DMS53 treated with DMSO at 0.1 percent for 48 hours (cell line): ENCODE data around the gene ORAI2.
A peak's percentile ranks its signal among the peaks of the same experiment; 100 is the strongest.

Source experiments
- DNase-seq: peaks from one replicate; lab custom pipeline; 2025; ENCODE audit not compliant: unreplicated experiment; lab: John Stamatoyannopoulos, UW

ORAI2 gene

DNA sequence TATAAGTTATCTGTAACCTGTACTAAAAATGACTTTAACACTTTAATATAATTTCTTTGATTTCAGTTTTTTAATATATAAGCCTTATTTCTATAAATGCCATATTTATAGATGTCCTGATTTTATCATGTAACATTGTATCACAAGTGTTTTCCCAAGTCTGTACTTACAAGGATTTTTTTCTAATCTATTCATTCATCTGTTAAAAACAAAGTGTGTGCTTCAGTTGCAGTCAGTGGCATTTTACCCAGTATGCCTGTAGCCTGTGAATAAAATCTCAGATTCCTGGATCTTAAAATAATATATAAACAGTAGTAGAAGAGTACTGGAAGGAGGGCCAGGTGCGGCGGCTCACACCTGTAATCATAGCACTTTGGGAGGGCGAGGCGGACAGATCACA lies 19.8 kb upstream of the ORAI2 start:
- DNase-seq, result no peak

DNA sequence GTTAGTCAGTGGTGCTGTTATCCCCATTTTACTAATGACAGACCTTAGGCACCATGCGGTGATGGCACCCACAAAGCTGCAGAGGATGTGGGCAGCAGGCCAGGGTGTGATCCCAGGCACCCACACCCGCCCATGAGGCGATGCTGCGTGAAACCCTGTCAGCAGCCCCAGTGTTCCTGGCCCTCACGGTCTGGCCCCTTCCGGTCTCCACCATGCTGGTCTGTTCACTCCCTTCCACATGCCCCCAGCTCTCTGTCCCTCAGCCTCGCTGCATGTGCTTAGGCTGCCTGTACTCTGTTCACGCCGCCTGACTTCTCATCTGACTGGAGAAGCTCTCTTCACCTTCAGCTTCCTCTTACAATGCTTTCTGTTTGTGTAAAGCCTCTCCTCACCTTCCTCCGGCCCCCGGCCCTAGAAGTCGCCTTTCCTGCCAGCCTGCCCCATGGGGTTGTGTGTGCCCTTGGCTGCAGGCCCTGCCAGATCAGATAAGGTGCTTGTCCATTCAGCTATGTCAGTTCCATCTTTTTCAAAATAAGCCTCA lies 17.6 kb upstream of the ORAI2 start:
- no peak for DNase-seq

DNA sequence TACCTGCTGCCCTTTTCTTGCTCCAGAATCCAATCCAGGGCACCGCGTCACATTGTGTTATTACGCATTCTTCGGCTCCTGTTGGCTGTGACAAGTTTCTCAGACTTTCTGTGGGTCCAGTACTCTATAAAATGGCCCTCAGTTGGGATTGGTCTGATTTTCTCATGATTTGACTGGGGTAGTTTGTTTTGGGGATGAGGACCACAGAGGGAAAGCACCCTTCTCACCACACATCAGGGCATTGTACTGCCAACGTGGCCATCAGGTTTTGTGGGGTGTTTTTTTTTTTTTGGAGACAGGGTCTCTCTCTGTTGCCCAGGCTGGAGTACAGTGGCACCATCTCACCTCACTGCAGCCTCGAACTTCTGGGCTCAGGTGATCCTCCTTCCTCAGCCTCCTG lies 17.0 kb upstream of the ORAI2 start:
- DNase-seq, result no peak

DNA sequence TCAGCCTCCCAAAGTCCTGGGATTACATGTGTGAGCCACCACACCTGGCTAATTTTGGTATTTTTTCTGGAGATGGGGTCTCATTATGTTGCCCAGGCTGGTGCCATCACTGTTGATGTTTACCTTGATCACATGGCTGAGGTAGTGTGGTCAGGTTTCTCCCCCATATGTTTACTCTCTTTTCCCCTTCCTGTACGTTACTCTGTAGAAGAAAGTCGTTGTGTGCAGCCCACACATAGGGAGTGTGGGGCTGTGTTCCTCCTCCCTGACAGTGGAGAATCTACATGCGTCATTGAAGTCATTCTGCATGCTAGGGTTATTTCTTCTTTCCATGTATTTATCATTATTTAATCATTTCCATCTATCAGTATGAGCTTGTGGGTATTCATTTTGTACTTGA lies 16.3 kb upstream of the ORAI2 start:
- no peak for DNase-seq

DNA sequence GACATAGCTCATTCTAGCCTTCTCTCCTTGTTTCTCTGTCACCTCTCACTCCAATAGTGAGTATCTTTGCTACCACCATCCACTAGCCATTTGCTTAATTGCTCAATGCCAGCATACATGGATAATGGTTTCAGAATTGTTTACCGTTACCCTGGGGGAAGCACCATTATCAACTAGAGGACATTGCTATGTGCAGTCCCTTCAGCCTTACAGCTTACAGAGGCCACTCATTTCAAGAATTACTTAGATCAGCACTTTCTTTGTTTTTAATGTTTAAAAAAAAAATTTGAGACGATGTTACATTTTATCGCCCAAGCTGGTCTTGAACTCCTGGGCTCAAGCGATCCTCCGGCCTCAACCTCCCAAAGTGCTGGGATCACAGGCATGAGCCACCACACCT lies 14.8 kb upstream of the ORAI2 start:
- DNase-seq, result no peak

DNA sequence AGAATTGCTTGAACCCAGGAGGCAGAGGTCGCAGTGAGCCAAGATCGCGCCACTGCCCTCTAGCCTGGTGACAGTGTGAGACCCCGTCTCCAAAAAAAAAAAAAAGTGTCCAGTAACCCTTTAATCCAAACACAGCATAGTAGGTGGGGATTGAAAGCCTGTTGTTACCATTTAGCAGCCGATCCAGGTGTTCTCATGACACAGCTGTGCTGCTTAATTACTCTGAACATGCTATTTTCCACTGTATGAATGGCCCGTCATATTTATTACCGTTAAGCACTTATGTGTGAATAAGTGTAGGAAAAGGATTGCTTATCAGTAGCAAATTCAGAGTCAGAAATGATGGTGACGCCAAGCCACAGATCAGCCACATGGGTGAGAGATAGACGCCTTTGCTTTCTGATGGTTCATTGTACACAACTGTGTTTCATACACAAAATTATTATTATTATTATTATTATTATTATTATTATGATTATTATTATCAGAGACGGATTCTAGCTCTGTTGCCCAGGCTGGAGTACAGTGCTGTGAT lies 11.6 kb upstream of the ORAI2 start:
- no peak for DNase-seq

DNA sequence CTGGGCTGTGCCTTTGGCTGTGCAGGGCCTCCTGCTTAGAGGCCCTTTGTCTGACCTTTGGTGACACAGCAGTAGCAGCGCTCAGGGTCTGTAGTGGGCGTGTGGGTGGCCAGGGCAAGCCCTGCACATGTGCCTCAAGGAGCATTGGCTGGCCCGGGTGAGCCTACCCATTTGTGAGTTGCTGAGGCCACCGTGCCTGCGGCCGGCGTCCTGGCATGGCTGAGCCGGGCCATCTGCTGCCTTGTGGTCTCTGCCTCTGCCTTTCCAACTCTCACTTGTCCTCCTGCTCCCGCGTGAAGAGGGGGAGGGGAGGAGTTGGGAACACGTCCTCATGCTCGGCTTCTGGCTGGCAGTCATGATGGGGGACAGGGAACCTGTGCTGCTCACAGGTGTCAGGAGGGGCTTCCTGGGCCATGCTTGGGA lies 9.2 kb upstream of the ORAI2 start:
- DNase-seq, result no peak

DNA sequence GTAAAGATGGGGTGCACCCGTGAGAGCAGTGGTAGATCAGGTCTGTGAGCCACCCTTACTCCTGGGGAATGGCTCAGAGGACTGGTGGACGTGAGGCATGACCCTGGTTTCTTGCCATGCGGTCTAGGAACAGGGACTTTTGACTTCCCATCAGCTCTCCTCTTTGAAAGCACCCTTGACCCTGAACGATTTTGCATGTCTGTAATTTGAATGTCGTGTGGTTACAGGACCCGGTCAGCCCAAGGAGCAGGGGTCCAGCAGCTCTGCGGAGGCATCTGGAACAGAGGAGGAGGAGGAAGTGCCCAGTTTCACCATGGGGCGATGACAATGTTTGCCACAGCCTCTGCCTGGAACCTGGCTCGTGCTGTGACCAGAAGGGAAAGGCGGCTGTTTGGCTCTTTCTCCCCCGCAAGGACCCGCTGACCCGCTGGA lies 8.6 kb upstream of the ORAI2 start:
- DNase-seq, result no peak

DNA sequence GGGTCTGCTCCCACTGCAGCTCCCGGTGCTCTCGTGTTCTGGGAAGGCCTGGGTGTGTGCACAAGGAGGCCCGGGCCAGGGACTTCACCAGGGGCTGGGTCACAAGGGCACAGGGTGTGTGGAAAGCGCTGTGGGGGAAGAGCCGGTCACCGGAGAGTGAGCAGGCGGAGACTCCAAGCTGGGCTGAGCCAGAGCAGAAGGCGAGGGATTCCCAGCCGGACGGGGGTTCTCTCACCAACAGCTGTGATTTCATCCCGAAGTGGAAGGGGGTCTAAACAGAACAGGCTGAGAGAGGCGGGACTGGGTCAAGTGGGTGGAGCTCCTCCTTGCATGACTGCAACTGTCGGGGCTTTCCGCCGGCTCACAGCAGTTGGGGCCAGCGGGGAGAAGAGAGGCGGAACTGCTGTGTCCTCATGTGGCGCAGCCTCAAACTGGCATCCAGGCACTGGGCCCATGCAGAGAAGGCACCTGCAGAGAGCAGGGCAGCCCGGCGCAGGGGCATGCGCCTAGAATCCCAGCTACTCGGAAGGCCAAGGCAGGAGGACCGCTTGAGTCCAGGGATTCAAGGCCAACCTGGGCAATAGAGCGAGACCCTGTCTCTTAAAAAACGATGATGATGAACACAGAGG lies 7.6 kb upstream of the ORAI2 start:
- DNase-seq, result no peak

DNA sequence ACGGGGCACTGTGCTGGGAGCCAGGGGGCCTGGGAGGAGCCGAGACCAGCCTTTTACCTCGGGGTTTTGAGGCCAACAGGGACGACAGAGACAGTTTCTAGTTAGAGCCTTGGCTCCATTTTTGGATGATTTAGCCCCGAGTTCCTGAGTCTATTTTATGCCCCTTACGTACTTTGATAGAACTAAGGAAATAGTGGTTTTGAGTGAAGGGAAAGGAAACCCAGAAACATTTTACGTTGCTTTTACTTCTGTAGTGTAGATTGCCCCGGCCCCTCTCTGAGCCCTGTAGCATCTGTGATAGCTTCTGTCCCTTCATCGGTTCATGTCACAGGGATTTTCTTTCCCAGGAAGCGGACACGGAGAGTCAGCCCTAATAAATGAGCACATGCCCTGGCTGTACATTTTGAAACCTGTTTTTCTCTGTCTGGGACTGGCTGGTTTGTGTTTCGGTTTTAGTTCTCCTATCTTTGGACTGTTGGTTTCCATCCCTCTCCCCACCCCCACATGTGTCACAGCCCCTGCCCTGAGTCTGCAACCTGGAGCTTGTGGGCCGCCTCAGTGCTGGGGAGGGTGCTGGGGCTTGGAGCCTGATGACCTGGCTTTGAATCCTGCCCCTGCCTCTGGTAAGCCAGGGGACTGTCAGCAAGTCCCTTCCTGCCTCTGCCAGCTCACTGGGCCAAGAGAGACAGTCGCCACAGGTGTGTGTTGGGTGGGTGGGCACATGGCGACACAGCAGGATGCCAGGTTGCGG lies 6.9 kb upstream of the ORAI2 start:
- DNase-seq, result no peak

DNA sequence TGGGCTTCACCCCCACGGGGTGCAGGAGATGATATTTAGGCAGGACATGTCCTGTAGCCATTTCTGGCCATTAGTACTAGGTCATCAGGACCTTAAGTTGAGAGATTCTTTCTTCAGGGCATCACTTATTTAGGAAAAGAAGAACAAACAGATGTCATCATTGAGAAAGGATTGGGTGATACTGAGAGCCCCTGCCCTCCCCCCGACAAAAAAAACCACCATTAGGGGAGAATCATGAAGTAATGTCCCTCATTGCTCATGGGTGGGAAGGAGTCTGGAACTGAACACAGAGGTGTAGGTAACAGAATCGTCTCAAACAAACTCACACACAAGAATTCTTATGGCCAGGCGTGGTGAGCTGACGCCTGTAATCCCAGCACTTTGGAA lies 6.4 kb upstream of the ORAI2 start:
- DNase-seq, result no peak

DNA sequence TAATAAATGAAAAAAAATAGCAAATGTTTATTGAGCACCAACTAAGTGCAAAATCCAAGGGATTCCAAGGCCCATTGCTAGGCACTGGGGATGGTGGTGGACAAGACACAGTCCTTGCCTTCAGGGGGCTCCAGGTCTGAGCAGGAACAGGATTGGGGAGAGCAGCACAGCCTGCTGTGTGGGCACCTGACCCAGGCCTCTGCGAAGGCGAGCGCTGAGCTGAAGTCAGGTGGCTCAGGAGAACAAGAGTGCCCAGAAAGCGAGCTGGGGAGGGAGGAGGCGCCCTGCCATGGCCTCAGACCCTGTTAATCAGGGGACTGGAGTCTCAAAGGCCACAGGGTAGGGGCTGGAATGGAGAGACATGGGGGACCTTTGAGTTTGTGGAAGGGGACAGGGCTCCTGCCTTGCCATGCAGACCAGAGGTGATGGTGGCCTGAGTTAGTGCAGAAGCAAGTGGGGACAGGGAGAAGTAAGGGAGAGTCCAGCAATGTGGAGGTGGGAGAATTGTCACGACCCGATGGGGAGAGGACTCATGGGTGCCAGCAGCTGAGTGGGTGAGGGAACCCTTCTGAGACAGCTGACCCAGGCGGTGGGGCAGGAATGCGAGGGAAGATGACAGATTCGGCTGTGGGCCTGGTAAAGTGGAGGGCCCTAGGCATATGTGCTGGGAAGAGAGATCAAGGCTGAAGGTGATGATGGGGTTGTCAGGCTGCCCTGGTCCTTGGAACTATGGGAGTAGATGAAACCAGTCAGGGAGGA lies 4.1 kb upstream of the ORAI2 start:
- DNase-seq, result no peak

DNA sequence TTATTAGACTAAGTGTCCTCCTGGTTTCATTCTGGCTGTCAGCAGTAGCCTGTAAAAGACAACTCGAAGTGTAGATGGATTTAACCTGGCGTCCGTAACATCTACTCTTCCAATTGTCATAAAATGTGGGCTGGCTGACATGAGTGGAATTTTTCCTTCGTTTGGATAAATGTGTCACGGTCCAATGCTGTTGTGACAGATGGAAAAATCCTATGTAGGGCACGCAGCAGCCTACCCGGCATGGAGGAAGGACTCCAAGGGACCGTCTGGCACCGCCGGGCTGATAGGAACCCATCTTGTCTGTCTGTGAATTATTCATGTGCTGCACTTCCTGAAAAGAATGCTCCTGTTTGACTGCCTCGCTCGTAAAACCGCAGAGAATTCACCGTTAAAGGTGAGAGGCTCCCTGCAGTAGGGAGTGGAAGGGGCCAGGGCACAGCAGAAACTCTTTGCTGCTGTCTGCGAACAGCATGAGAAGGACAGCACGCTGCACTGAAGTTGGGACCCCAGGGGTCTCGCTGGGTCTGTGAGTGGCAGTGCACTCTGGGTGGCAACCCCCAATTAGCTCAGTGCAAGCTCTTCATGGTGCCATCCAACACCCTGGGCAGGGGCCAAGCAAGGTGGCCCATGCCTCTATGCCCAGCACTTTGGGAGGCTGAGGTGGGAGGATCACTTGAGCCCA lies 1.6 kb upstream of the ORAI2 start:
- peak; percentile 75 for DNase-seq

DNA sequence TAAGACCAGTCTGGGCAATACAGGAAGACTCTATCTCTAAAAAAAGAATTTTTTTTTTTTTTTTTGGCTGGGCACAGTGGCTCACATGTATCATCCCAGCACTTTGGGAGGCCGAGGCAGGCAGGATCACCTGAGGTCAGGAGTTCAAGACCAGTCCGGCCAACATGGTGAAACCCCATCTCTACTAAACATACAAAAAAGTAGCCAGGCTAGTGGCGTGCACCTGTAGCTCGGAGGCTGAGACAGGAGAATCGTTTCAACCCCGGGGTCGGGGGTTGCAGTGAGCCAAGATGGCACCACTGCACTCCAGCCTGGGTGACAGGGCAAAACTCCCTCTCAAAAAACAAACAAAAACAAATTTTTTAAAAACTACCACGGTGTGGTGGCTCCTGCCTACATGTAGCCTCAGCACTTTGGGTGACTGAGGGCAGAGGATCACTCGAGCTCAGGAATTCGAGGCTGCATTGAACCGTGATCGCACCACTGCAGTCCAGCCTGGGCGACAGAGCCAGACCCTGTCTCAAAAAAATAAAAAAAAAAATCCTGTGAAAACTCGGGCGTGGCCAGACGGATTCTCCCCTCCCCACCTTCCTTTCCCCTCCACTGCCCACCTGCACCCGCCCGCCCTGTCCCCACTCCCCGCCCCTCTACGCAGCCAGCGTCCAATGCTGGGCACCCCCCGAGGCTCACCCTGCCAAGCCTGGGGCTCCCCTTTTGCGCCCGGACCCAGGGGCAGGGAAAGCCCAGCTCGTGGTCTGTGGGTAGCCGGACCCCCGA lies 745 bp upstream of the ORAI2 start:
- DNase-seq, result no peak

DNA sequence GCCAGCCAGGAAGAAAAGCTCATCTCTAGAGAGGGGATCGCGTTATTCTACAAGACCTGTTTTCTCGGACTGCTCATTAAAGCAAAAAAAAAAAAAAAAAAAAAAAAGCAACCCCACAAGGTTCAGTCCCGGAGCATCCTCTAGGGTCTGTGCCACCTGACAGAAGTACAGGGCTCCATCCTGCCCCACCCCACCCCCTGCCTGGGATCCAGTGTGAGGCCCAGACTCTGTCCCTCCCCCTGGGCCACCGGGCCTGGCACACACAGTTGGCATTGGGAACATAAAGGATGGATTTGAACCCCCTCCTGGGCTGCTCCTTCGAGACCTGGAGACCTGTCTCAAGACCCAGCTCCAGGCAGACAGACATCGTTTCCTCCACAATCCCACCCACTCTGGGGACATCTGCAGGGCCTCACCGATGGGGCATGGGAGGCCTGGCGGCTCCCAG lies 688 bp downstream of the ORAI2 start:
- no peak for DNase-seq

DNA sequence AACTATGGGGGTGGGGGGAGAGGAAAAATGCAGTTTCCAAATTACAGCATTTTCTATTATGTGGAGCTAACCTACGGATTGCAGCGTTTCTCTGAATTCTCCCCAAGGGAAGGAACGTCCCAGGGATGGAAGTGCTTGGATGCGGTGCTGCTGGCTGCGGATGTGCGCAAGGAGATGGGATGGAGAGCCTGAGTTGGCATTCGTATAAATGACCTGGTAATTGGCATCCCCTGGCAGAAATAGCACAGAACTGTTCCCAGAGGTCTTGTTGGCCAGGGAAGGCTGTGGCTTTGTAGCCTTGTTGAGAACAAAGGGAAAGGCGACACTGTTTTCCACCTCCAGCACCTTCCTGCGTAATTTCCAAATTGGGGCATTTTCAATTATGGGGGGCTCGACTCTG lies 2.7 kb downstream of the ORAI2 start:
- no peak for DNase-seq

DNA sequence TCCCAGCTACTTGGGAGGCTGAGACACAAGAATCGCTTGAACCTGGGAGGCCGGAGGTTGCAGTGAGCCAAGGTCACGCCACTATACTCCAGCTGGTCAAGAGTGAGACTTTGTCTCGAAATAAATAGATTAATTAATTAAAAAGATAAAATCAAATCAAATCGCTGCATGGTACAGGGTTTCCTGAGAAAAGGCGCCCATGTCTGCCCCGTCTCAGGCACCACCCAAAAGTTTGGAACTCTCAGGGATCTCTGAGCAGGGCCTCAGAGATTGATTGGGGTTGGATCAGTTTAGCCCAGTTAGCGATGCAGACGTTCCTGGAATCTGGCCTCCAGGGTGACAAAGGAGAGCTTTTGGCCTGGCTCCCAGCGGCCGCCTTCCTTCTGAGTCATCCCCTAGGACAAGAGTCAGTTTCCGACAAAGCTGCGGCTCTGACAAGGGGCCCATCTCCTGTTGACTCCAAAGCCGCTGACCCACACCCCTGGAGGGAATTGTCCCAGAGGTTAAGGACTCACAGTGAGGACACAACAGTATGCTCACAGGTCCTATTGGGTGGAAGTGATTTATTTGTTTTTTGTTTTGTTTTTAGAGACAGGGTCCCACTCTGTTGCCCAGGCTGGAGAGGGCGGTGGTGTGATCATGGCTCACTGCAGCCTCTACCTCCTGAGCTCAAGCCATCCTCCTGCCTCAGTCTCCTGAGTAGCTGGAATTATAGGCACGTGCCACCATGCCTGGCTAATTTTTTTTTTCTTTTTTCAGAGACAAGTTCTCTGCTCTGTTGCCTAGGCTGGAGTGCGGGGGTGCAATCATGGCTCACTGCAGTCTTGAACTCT lies 6.8 kb downstream of the ORAI2 start:
- DNase-seq, result no peak

DNA sequence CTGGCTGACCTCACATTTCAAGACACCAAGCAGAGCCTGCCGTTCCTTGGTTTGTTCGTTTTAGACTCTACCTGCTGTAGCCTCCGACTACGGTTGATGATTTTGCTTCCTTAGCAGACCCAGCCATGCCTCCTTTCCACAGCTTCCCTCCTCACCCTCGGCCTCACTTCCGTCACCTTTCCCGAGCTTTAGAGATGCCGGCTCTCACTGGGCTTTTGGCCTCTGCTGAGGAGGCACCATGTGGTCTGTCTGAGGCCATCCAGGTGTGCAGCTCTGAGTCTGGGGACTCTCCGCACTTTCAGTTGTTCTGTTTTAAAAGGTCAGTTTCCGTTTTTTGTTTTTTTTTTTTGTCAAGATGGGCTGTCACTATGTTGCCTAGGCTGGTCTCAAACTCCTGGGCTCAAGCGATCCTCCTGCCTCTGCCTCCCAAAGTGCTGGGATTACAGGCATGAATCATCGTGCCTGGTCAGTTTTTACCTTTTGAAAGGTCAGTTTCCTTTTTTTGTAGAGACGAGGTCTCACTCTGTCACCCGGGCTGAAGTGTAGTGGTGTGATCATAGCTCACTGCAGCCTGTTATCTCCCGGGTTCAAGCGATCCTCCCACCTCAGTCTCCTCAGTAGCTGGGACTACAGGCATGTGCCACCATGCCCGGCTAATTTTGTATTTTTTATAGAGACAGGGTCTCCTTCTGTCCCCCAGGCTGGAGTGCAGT lies 11.7 kb downstream of the ORAI2 start:
- DNase-seq, result no peak

DNA sequence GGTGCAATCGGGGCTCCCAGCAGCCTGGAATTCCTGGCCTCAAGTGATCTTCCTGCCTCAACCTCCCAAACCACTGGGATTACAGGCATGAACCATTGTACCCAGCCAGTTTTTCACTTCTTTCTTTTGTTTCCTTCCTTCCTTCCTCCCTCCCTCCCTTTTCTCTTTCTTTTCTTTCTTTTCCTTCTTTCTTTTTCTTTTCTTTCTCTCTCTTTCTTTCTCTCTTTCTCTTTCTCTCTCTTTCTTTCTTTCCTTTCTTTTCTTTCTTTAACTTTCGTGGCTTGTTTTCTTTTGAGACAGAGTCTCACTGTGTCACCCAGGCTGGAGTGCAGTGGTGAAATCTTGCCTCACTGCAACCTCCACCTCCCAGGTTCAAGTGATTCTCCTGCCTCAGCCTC lies 12.3 kb downstream of the ORAI2 start:
- DNase-seq, result no peak
